Suprapubic skin (tissue), 4 donors: ENCODE measurements around the gene MAPK1IP1L. TPM values are rescaled to one million over a fixed set of nuclear protein-coding genes. Genes with fewer than 3 reads are reported as not detected.

Experiments
- total RNA-seq, 4 donors: library from RNA; depleted of rRNA; stranded (reverse); fragments of >200 nt; gene quantifications; one replicate each; pipeline ENCODE4 v1.1.0, GENCODE V29; 2016

MAPK1IP1L gene
- total RNA-seq, 4 donors from 2014 or later: 40.3 to 95.5 (median 59.7) TPM

Other genes starting within 250 kb of the MAPK1IP1L start
- gene GCH1, start 148.8 kb upstream of the MAPK1IP1L start, total RNA-seq: 10 to 100 TPM in 3 of 4 donors, 1 to 10 TPM in 1; 9.5 to 14.3 (median 12.1) TPM
- 1 to 10 TPM; 1.3 to 3.4 (median 2.3) TPM for gene WDHD1, start 24.5 kb upstream of the MAPK1IP1L start, total RNA-seq
- gene SOCS4, start 24.4 kb upstream of the MAPK1IP1L start, total RNA-seq: 10 to 100 TPM; 10.0 to 12.0 (median 11.6) TPM
- gene LGALS3, start 77.6 kb downstream of the MAPK1IP1L start, total RNA-seq: 100 to 1,000 TPM; 448 to 713 (median 594) TPM
- gene DLGAP5, start 139.9 kb downstream of the MAPK1IP1L start, total RNA-seq: 1 to 10 TPM in 3 of 4 donors, under 1 TPM in 1; 0.72 to 2.6 (median 1.9) TPM
- gene FBXO34, start 219.8 kb downstream of the MAPK1IP1L start, total RNA-seq: 10 to 100 TPM; 28.8 to 44.4 (median 33.8) TPM